ENCODE data around the gene NOLC1. TPM values are rescaled to one million over a fixed set of nuclear protein-coding genes. Genes with fewer than 3 reads are reported as not detected.

NOLC1 gene
- polyA plus RNA-seq, 2 of the 4 experiments (the other 2 are of a cell fraction), result 129 to 188 TPM

DNA sequence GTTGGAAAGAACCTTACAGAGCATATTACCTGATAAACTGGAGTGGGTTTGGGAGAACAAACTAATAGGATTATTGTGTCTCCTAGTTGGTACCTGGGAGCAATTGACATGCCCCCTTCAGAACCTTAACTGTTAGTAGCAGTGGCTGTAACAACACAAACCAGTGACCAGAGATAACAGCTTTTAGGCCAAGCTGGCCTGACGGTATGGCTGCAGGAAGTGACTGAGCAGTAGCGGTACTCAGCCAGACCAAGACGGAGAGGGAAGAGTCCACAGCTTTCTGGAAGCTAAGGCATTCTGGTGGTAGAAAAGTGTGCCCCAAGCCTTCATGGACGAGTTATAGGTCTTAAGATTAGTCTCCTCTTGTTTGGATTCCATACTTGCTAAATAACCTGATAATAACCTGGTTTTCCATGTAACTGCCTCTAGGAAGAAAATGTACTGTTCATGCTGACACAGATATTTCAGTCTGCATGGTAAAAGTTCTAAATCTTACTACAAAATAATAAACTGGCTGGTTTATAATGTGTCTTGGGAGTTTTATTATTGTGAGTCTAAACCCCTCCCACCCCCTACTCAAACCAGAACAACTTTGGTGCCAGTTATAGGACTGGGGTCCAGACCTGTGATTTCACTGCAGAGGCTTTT lies 11.3 kb downstream of the NOLC1 start:
- no peak overlapping the region for H3K27ac ChIP-seq
- H3K4me2 ChIP-seq, result no peak overlapping the region
- peak; percentile 61; the same call in 1 of the 2 replicates for TF ChIP-seq TP53 (CRISPR knock-in tag; IDR thresholded peaks at IDR 0.05)
- TF ChIP-seq, protein P1, sequence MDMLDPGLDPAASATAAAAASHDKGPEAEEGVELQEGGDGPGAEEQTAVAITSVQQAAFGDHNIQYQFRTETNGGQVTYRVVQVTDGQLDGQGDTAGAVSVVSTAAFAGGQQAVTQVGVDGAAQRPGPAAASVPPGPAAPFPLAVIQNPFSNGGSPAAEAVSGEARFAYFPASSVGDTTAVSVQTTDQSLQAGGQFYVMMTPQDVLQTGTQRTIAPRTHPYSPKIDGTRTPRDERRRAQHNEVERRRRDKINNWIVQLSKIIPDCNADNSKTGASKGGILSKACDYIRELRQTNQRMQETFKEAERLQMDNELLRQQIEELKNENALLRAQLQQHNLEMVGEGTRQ (IDR thresholded peaks at IDR 0.05), result no peak
- H3K4me1 ChIP-seq, result no peaks in the 10 kb centered on the region
- ATAC-seq, result no peak
- H3K9me3 ChIP-seq, result no peaks in the 10 kb centered on the region
- ChIA-PET POLR2A (no interaction called here), CTCF (no interaction called here)
- FAIRE-seq, result no peak
- 84% methylated on average over 4 of the region's 4 CpGs for WGBS (ENCODE audit: missing lambda C conversion rate)
- no peak overlapping the region for H3K4me3 ChIP-seq
- DNase-seq (ENCODE audit: low read depth in 1 of 2, low spot score in 1 of 2), result no peak

DNA sequence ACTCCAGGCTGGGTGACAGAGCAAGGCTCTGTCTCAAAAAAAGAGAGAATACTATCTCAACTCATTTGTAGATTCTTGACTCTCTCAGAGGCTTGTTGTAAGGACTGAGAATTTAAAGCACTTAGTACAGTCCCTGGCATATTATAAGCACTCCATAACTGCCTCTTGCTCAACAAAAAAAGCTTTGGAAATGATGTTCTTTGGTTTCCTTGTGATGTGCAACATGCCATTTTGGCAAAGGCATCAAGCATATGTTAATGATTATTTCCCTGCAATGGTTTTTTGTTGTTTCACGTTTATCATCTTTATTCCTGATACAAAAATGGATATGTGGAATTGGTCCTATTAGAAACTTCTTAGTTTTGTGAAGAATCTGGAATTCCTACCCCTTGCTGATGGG lies 15.7 kb downstream of the NOLC1 start:
- WGBS (ENCODE audit: missing lambda C conversion rate), result 18% methylated on average over 1 of the region's 1 CpG

DNA sequence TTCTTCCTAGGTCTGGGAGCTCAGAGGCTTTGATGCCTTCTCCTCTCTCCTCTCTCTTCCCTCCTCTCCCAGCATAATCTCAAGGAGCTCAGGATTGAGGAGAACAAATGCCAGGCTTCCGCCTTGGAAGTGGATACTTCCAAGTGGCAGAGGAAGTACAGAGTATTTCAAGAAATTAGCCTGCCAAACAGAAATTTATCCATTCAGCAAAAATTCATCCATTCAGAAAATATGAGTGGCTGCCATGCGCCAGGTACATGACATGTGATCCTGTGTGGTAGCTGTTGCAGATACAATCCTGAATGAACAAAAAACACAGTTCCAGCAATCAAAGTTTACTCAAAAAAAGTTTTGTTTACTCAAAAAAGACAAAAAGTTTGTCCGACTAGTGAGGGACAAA lies 18.4 kb downstream of the NOLC1 start:
- 73% methylated on average over 3 of the region's 3 CpGs for WGBS (ENCODE audit: missing lambda C conversion rate)
- Histone ChIP-seq H3K4me3 (no peak overlapping the region), H3K4me1 (peaks cover 3% of the 10 kb centered on the region; the same call in 1 of the 3 replicates), H3K4me2 (peak overlapping the region; percentile 70; the same call in 1 of the 3 replicates), H3K27ac (peak overlapping the region in 1 of 2 experiments; percentile 83; a peak in 1 of 6 replicates), H3K9me3 (no peaks in the 10 kb centered on the region)
- ATAC-seq (no peak), DNase-seq (ENCODE audit: low read depth in 1 of 2, low spot score in 1 of 2) (no peak), FAIRE-seq (no peak)
- ChIA-PET POLR2A (no interaction called here), CTCF (interaction anchor here (0.8 to 6.7 kb wide), 19 partner anchors 9 to 413 kb away, joined by 3 to 111 read pairs (median 9); partner anchors contain the start of genes ELOVL3 and PPRC1)
- peak; percentile 77 for TF ChIP-seq MAFK (IDR thresholded peaks at IDR 0.05; ENCODE audit: partially characterized antibody)
- TF ChIP-seq POLR2A (IDR thresholded peaks at IDR 0.05; ENCODE audit: low read length), result no peak

More for the DNA sequence above, 15.7 kb downstream of the NOLC1 start:
- Histone ChIP-seq H3K4me2 (no peak overlapping the region), H3K27ac (no peak overlapping the region), H3K4me1 (peaks cover 3% of the 10 kb centered on the region; the same call in 1 of the 3 replicates), H3K4me3 (no peak overlapping the region), H3K9me3 (no peaks in the 10 kb centered on the region)
- POLR2A ChIA-PET, result no interaction called here
- CTCF ChIA-PET, result interaction anchor here (0.5 to 6.7 kb wide), 10 partner anchors 9 to 332 kb away, joined by 3 to 111 read pairs (median 22); partner anchors contain the start of gene ELOVL3
- 0 out of 6 replicates have a peak, but pooled peaks of 1 of the 2 experiments have one; percentile 12 for ATAC-seq
- DNase-seq (ENCODE audit: low read depth in 1 of 2, low spot score in 1 of 2), result no peak
- FAIRE-seq, result no peak
- TF ChIP-seq RAD21 (conservative IDR thresholded peaks at IDR 0.05 in 1 of 2, IDR thresholded peaks at IDR 0.05 in 1 of 2) (no peak), FOSL2 (IDR thresholded peaks at IDR 0.05) (no peak), FOSL2 (CRISPR knock-in tag; IDR thresholded peaks at IDR 0.05) (no peak), ZC3H11A (IDR thresholded peaks at IDR 0.05) (no peak)
- TF ChIP-seq, protein P2, sequence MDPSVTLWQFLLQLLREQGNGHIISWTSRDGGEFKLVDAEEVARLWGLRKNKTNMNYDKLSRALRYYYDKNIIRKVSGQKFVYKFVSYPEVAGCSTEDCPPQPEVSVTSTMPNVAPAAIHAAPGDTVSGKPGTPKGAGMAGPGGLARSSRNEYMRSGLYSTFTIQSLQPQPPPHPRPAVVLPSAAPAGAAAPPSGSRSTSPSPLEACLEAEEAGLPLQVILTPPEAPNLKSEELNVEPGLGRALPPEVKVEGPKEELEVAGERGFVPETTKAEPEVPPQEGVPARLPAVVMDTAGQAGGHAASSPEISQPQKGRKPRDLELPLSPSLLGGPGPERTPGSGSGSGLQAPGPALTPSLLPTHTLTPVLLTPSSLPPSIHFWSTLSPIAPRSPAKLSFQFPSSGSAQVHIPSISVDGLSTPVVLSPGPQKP (IDR thresholded peaks at IDR 0.05; ENCODE audit: low read depth, low read length), result no peak

DNA sequence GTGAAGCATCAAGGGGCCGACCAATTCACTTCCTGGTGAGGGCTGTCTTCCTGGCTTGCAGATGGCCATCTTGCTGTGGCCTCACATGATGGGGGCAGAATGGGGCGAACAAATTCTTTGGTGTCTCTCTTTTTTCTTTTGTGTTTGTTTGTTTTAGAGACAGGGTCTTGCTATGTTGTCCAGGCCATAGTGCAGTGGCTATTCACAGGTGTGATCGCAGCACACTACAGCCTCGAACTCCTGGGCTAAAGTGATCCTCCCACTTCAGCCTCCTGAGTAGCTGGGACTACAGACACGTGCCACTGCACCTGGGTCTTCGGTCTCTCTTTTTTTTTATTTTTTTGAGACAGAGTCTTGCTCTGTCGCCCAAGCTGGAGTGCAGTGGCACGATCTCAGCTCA lies 20.1 kb downstream of the NOLC1 start:
- H3K4me1 ChIP-seq, result peaks cover 3% of the 10 kb centered on the region; the same call in 1 of the 3 replicates
- no peak overlapping the region for H3K4me2 ChIP-seq
- DNase-seq (ENCODE audit: low read depth in 1 of 2, low spot score in 1 of 2) (no peak), ATAC-seq (no peak), FAIRE-seq (no peak)
- no peaks in the 10 kb centered on the region for H3K9me3 ChIP-seq
- CTCF ChIA-PET, result interaction anchor here (0.9 kb wide), 2 partner anchors 23 to 179 kb away, joined by 3 read pairs; no protein-coding TSS in a partner anchor
- no peak overlapping the region for H3K27ac ChIP-seq
- no peak overlapping the region for H3K4me3 ChIP-seq
- POLR2A ChIA-PET, result no interaction called here
- WGBS (ENCODE audit: missing lambda C conversion rate), result 82% methylated on average over 8 of the region's 8 CpGs
- TF ChIP-seq RARB (CRISPR knock-in tag; IDR thresholded peaks at IDR 0.05) (no peak), CEBPB (IDR thresholded peaks at IDR 0.05) (no peak), HOXB5 (CRISPR knock-in tag; IDR thresholded peaks at IDR 0.05) (no peak), CHD4 (IDR thresholded peaks at IDR 0.05; ENCODE audit: borderline replicate concordance) (no peak), NPAS2 (CRISPR knock-in tag; IDR thresholded peaks at IDR 0.05; ENCODE audit: borderline replicate concordance) (no peak), ZFP36 (IDR thresholded peaks at IDR 0.05; ENCODE audit: borderline replicate concordance, partially characterized antibody) (no peak), MAFK (IDR thresholded peaks at IDR 0.05; ENCODE audit: partially characterized antibody) (no peak), NR3C1 (IDR thresholded peaks at IDR 0.05) (no peak)
- TF ChIP-seq, protein P3, sequence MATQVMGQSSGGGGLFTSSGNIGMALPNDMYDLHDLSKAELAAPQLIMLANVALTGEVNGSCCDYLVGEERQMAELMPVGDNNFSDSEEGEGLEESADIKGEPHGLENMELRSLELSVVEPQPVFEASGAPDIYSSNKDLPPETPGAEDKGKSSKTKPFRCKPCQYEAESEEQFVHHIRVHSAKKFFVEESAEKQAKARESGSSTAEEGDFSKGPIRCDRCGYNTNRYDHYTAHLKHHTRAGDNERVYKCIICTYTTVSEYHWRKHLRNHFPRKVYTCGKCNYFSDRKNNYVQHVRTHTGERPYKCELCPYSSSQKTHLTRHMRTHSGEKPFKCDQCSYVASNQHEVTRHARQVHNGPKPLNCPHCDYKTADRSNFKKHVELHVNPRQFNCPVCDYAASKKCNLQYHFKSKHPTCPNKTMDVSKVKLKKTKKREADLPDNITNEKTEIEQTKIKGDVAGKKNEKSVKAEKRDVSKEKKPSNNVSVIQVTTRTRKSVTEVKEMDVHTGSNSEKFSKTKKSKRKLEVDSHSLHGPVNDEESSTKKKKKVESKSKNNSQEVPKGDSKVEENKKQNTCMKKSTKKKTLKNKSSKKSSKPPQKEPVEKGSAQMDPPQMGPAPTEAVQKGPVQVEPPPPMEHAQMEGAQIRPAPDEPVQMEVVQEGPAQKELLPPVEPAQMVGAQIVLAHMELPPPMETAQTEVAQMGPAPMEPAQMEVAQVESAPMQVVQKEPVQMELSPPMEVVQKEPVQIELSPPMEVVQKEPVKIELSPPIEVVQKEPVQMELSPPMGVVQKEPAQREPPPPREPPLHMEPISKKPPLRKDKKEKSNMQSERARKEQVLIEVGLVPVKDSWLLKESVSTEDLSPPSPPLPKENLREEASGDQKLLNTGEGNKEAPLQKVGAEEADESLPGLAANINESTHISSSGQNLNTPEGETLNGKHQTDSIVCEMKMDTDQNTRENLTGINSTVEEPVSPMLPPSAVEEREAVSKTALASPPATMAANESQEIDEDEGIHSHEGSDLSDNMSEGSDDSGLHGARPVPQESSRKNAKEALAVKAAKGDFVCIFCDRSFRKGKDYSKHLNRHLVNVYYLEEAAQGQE (IDR thresholded peaks at IDR 0.05), result no peak
- TF ChIP-seq, protein P4, sequence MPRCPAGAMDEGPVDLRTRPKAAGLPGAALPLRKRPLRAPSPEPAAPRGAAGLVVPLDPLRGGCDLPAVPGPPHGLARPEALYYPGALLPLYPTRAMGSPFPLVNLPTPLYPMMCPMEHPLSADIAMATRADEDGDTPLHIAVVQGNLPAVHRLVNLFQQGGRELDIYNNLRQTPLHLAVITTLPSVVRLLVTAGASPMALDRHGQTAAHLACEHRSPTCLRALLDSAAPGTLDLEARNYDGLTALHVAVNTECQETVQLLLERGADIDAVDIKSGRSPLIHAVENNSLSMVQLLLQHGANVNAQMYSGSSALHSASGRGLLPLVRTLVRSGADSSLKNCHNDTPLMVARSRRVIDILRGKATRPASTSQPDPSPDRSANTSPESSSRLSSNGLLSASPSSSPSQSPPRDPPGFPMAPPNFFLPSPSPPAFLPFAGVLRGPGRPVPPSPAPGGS (IDR thresholded peaks at IDR 0.05), result no peak
- TF ChIP-seq, protein P5, sequence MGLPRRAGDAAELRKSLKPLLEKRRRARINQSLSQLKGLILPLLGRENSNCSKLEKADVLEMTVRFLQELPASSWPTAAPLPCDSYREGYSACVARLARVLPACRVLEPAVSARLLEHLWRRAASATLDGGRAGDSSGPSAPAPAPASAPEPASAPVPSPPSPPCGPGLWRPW (IDR thresholded peaks at IDR 0.05), result no peak
